Fibroblast of skin of abdomen (primary cell): Measurements from ENCODE around the gene CDK14.

Source experiments
- DNase-seq: peaks from one replicate; pipeline ENCODE4 v3.0.0-alpha.2; 2013

Gene CDK14

GRCh38 chr7:90961037-90961725 lies 365.1 kb downstream of the CDK14 start:
- peak; percentile 27 for DNase-seq

GRCh38 chr7:90965211-90965610 lies 369.1 kb downstream of the CDK14 start:
- DNase-seq, result no peak

GRCh38 chr7:90966346-90966745 lies 370.2 kb downstream of the CDK14 start:
- no peak for DNase-seq

- DNase-seq, result peak; percentile 27
Measured at GRCh38 chr7:90968871-90969270, 372.8 kb downstream of the CDK14 start.

- DNase-seq, result peak; percentile 62
Measured at GRCh38 chr7:90972906-90973550, 376.9 kb downstream of the CDK14 start.

GRCh38 chr7:90977056-90977455 lies 380.9 kb downstream of the CDK14 start:
- DNase-seq, result no peak

- DNase-seq, result no peak
Measured at GRCh38 chr7:90980545-90980944, 384.4 kb downstream of the CDK14 start.

- DNase-seq, result no peak
Measured at GRCh38 chr7:90982228-90982627, 386.1 kb downstream of the CDK14 start.

- DNase-seq, result no peak
Measured at GRCh38 chr7:90984692-90985091, 388.6 kb downstream of the CDK14 start.

GRCh38 chr7:90988516-90988915 lies 392.4 kb downstream of the CDK14 start:
- DNase-seq, result no peak

- no peak for DNase-seq
Measured at GRCh38 chr7:90988996-90989765, 393.1 kb downstream of the CDK14 start.

GRCh38 chr7:90994121-90994520 lies 398.0 kb downstream of the CDK14 start:
- DNase-seq, result no peak

GRCh38 chr7:90994601-90995000 lies 398.5 kb downstream of the CDK14 start:
- no peak for DNase-seq

GRCh38 chr7:90995996-90996395 lies 399.9 kb downstream of the CDK14 start:
- DNase-seq, result no peak

GRCh38 chr7:90999989-91000979 lies 404.2 kb downstream of the CDK14 start:
- DNase-seq, result peak; percentile 47

- no peak for DNase-seq
Measured at GRCh38 chr7:91005024-91005423, 408.9 kb downstream of the CDK14 start.

- DNase-seq, result no peak
Measured at GRCh38 chr7:91005841-91006240, 409.7 kb downstream of the CDK14 start.

GRCh38 chr7:91007371-91007770 lies 411.2 kb downstream of the CDK14 start:
- DNase-seq, result no peak

- DNase-seq, result no peak
Measured at GRCh38 chr7:91013078-91013477, 417.0 kb downstream of the CDK14 start.

- no peak for DNase-seq
Measured at GRCh38 chr7:91019686-91020385, 423.7 kb downstream of the CDK14 start.

GRCh38 chr7:91020636-91021385 lies 424.7 kb downstream of the CDK14 start:
- DNase-seq, result no peak
